Stimulated activated CD4-positive, alpha-beta T cell treated with anti-CD3 and anti-CD28 coated beads, Interleukin-1b, Interleukin-23, amount 100 ng/mL, for 4 hours (primary cell): Measurements from ENCODE around the gene KRT71.
"Not testable (repeated sequence)": the region's sequence is repeated elsewhere in the genome, so short reads cannot be mapped to it uniquely, and the experiment has no call there.

Experiments used
- DNase-seq, 2 donors: peaks; one replicate each; pipeline ENCODE4 v3.0.0-alpha.2; 2020; ENCODE audit warnings: low read depth in 2 of 2

Gene KRT71

DNA sequence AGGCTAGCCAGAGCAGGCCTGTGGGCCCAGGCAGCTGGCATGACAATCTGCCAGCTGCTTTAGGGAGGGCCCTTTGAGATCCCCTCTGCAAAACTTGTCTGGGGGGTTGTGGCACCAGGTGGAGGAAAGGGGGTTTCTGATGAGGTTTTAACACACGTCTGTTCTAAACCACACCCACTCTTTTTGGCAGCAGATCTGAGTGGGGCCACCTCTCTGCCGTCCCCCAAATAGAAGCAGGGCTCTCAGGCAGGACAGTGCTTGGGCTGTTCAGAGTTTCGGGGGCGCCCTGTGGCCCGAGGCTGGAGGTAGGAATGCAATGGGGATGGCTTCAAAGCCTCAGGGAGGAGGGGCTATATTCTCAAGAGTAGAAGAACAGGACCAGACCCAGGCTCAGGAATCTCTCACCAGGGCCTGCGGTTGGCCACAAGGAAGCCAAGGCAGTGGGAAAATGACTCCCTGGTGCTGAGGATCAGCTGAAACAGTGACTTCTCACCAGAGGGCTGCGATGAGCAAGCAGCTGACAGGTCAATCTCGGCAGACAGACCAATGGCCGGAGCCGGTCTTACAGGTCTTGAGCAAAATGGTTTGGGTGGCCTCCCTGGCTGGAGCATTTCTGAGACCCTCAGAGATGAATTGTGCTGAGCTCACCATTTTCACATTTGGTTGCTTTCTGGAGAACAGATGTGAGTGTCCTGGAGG, 31.2 kb downstream of the KRT71 start:
- no peak for DNase-seq

DNA sequence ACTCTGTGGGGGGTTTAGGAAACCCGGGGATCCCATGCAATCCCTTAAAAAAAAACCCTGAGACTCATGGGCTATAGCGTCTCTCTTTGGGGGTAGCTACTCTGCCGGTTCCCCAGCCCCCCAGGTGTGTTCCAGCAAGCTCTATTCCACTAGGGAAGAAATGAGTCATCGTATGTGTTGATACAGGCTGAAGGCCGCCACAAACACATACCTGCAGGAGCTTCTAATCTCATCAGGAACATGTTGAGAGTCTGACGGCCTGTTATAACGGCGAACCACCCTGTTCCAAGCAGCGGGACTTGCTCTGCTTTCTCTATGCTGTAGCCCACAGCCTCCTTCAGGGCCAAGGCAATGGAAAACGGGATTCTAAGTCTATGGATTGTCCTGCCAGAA, 31.8 kb downstream of the KRT71 start:
- DNase-seq = no peak

DNA sequence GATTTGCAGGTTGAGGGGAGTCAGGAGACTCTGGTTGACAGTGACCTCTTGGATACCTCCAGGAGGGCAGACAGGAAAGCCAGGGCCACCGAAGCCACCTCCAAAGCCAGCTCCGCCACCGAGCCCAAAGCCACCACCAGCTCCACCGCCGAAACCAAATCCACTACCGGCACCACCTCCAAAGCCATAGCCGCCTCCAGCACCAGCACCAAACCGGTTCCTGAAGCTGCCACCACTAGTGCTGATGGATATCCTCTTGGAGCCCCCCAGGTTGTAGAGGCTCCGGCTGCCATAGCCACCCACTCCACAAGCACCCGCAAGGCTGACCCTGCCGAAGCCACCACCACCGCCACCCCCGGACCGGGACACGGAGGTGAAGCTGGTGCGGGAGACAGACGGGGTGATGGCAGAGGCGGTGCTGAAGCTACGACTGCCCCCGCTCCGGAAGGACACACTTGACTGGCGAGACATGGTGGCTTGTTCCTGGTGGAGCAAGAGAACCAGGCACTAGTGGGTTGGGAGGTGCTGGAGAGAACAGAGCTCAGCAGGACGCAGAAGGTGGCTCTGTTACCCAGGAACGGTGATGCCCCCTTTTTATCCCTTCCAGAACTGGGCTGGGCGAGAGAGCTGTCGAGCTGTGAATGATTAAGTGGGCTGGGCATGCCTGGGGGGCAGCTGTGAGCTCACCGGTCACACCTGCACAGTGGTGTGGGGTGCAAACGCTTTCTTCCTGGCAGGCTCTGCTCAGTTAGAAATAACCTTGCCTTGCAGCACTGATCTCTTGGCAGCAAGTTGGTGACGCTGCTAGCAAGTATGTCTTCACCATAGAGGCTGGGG, 32.9 kb downstream of the KRT71 start, which contains the start of gene KRT5:
Gene KRT5 (minus strand): TSS at position 569 of the 837 bp plus-strand sequence. CDS start 98 bp downstream, at position 471.
- DNase-seq = no peak

DNA sequence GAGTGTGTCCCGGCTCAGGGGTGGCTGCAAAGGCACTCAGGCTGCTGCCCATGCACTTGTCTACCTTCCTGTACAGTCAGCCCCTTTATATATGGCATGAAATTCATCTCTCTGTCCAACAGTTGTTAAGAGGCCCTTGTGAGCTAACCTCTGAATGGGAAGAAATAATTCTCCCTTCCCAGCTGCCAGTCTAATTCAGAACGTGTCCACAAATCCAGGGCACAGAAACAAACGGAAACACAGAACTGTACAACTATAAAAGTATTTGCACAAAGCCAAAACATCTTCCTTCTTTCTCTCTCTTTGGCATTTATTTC, 33.6 kb downstream of the KRT71 start:
- DNase-seq = no peak

DNA sequence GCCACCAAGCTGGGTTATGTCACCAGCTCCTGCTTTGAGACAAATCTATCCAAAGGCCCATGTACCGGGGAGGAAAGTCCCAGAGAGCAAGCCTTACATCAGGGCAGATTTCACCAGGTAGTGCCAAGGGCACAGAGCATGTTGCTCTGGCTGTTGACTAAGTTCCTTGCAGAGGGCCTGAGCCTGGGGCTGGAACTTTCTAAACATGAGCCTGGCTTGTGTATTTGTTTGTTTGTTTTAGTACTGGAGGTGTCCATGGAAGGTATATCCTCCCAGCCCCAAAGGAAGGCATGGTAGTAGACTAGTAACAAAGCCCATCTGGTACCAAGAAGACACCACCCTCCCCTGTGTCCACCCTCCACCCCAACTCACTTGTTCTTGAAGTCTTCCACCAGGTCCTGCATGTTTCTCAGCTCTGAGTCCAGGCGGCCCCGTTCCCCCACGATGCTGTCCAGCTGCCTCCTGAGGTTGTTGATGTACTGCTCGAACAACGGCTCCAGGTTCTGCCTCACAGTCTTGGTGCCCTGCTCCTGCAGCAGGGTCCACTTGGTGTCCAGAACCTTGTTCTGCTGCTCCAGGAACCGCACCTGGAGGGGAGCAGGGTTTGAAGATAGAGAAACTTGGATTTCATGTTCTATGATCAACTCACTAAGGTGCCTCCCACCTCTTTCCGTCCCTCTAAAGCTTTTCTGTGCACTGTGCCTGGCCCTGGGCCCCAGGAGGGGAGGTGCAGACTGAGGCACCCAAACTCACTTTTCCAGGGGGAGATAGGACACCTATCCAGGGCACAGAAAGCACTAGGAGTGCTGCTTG, 34.2 kb downstream of the KRT71 start:
- no peak for DNase-seq

DNA sequence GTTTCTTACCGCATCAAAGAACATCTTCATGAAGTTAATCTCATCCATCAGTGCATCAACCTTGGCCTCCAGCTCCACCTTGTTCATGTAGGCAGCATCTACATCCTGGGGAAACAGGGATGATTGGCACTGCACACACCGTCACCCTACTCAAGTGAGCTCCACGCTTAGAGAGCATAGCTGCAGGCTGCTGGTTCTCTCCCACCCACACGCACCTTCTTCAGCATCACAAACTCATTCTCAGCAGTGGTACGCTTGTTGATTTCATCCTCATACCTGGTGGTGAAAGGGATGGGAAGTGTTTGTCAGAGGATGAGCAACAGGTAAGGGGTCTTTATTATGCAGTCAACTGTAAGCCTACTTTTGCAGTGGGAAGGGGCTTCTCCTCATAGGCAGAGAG, 35.1 kb downstream of the KRT71 start:
- no peak for DNase-seq

DNA sequence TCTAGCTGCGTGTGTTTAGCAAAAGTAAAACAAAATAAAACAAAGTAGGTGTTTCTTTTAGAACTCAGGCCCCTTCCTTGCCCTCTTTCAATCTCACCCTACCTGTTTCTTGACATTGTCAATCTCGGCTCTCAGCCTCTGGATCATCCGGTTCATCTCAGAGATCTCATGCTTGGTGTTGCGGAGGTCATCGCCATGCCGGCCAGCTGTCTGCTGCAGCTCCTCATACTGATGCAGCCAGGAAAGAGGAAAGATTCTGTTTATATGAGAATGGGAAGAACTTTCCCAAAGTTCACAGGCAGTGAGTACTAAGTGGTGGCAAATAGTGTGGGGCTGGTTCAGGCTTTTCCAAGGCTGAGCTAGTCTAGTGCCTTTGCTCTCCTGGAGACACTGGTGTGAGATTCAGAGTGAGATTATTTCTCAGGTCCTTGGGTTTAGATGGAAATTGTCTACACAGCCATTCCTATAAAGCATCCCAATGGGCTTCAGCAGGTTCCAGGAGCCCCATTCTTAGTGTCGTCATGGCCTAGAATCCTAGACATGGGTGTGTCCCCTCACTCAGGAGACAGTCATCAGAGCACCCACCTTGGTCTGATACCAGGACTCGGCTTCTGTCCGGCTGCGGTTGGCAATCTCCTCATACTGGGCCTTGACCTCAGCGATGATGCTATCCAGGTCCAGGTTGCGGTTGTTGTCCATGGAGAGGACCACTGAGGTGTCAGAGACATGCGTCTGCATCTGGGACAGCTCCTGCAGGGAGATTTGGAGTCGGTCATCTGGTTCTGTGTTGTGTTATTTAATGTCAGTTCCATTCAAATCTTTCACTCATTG, 35.7 kb downstream of the KRT71 start:
- DNase-seq = no peak

DNA sequence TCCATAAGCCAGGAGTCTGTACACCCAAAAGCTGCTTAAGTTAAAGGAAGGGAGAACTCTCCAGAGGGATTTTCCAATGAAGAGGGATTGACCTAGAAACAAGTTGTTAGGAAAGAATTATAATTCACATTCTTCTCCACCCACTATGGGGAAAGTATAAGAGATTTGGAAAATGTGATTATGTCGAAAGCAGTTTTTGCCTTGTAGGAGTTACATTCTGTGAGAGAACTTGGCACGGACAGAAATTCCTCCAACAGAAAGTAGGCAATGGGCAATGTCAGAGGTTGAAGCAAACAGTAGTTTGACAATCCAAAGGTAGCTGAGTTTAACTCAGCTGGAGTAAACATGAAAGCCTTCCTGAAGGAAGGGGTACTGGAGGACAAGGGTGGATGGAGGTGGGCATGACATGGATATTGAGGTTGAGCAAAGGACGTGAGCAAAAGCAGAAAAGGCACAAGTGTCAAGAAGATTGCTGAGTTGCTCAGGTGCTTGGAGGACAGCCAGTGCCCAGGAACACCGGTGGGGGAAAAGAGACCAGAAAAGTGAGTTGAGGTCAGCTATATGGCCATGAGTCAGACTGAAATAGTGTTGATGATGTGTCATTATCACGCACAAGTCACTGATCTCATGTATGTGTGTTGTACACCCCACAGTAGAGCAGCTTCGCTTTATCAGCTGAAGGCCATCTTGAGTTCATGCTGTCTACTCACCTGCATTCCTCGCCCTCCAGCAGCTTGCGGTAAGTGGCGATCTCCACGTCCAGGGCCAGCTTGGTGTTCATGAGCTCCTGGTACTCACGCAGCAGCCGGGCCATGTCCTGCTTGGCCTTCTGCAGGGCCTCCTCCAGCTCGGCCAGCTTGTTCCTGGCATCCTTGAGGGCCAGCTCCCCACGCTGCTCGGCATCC, 36.8 kb downstream of the KRT71 start:
- no peak for DNase-seq

DNA sequence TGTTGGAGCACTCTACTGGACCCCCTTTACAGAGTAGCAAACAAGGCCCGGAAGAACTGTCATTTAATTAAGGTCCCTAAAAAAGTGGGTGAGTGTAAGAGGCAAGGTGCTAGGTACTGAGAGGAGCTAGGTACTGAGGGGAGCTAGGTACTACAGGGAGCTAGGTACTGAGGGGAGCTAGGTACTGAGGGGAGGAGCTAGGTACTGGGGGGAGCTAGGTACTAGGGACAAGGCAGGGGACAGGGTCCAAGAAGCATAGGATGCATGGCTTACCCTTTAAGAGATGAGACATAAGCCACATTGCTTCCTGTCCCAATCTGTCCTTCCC, 37.7 kb downstream of the KRT71 start:
- DNase-seq = no peak

DNA sequence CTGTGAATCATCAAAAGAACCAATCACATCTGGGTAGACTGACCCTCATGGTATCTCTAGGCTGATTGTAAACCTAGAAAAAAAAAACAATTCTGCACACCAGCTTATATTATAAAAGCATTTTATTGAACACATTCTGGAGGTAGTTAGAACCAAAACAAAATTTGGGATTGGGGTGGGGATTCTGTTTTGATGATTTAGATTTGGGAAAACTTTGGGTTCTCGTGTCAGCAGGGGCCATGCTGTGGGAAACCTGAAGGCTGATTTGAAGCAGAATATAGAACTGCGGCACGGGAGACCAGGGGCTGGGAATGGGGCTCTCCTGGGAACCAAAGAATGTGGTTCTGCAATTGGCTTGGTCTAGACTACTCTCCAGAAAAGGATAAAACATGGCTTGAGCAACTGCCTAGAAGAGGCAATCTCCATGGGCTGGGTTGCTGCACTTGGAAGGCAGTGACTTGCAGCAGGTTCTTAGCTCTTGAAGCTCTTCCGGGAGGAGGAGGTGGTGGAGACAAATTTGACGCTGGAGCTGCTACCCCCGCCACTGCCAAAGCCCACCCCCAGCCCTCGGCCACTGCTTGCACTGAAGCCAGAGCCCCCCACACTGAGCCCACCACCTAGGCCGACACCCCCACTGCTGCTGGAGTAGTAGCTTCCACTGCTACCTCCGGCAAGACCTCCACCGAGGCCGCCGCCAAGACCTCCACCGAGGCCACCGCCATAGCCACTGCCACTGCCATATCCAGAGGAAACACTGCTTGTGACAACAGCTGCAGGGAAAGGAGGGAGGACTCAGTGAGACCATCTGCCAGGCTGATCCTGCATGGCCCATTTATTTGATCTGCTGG, 38.2 kb downstream of the KRT71 start:
- no peak for DNase-seq

DNA sequence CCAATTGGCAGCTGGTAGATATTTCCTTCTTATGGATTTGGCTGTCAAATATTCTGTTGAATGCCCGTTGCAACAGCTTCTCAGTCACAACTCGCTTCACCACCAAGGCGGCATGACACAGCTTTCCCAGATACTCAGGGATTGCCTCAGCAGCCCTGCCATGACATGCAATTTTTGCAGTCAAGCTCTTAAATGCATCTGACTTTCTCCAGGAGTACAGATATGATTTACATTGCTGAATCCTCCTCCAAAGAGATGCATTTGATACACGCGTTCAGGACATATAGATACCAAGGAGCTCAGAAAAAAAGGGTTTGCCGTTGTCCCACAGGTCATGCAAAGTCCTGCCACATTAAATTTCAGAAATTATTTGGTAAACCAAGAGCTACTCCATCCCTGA, 39.2 kb downstream of the KRT71 start:
- DNase-seq = no peak

DNA sequence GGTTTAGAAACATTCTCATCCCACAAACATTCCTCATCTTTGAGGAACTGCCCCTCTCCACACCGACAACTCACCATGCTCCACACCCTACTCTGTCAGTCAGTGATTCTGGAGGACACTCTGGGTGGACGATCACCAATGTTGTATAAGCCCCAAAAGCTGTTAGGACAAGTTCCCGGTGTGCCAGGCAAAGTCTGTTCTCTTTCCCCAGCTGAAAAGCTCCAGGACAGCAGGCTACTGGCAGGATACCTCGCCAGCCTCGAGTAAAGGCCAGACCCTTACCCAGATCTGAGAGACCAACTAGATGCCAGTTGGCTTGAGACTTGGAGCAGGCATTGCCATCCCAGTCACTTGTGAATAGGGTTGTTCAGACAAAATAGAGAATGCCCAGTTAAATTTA, 44.7 kb downstream of the KRT71 start:
- DNase-seq = no peak

DNA sequence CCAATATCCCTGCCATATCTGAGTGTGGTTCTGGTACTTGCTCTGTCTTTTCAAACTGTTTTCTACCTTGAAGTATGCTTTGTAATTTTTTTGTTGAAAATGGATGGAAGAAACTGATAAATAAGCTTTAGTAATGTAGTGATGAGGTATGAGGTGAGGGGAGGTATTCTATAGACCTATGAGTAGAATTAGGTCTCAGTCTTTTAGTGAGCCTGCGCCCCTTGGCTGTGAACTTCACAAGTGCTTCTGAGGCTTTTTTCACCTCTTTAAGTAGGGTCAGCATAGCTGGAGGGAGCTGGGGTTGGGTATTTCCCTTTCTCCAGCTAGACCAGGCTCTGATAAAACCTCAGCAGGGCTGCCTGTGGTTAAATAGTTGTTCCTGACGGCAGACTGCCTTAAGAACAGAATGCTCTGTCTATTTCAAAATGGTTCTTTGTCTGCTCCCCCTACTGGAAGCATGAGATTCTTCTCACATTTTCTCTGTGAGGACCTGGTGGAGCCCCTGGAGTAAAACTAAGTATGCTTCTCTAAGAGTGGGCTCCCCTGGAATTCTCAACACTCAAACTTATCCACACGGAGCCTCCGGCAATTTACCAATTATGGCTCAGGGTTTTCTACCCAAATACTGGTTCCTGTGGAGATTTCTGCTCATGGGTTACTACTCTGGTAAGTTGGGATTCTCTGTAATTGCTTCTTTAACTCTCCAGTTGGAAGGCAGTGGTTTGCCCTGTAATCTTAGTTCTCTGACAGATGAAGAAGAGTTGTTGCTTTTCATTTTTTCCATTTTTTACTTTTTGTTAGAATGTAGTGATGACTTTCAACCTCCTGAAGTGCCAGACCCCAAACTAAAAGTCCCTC, 45.9 kb downstream of the KRT71 start:
- DNase-seq = no peak

DNA sequence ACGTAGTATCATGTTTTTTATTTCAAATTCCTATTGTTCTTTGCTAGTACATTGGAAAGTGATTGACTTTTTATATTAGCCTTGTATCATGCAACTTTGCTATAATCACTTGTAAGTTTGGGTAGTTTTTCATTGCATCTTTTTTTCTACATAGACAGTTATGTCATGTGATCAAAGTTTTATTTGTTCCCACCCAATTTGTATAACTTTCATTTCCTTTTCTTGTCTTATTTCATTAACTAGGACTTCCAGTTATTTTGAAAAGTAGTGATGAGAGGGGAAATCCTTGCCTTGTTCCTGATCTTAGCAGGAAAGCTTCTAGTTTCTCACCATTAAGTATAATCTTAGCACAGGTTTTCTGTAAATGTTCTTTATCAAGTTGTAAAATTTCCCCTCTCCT, 50.1 kb downstream of the KRT71 start:
- no peak for DNase-seq

DNA sequence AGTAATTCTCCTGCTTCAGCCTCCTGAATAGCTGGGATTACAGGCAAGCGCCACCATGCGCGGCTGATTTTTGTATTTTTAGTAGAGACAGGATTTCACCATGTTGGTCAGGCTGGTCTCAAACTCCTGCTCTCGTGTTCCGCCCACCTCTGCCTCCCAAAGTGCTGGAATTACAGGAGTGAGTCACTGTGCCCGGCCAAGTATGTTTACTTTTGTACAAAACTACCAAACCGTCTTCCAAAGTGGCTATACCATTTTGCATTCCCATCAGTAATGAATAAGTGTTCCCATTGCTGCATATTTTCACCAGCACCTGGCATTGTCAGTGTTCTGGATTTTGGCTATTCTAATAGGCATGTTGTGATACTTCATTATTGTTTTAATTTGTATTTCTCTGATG, 51.5 kb downstream of the KRT71 start:
- no peak for DNase-seq

DNA sequence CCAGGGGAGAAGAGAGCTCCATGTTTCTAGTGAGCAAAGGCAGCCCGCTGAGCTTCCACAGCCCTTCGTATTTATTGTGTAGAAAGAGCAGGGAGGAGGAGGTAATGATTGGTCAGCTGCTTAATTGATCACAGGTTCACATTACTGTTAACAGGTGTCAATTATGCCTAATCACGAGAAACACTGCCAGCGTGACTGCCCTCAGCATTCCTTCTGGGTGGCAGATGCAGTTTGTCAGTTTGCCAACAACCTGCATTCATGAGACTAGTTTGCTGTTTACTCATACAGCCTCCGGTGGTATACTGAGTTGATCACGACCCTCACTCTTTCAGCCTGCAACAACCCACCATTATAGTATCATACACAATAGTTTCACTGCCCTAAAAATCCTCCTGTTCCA, 52.4 kb downstream of the KRT71 start:
- not testable (repeated sequence) for DNase-seq

DNA sequence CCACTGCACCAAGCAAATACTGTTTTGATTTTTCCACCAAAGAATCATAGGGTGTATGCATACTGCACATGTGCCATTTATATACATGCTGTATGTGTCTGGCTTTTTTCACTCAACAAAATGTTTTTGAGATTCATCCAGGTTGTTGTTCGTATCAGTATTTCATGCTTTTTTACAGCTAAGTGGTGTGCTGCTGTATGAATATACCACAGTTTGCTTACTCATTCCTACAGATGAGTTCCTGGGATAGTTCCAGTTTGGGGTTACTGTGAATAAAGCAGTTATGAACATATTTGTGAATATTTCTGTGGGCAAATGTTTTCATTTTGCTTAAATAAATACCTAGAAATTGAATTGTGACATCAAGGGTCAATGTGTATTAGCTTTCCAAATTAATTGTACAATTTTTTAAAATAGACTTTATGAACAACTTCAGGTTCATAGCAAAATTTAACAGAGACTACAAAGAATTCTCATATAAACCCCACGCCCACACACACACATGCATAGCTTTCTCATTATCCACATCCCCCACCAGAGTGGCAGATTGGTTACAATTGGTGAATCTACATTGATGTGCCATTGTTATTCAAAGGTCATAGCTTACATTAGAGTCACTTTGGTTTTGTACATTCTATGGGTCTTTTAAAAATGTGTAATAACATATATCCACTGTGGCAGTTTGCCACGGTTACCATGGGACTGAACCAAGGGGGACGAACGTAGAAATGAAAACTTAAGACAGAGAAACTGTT, 53.0 kb downstream of the KRT71 start:
- no peak for DNase-seq

DNA sequence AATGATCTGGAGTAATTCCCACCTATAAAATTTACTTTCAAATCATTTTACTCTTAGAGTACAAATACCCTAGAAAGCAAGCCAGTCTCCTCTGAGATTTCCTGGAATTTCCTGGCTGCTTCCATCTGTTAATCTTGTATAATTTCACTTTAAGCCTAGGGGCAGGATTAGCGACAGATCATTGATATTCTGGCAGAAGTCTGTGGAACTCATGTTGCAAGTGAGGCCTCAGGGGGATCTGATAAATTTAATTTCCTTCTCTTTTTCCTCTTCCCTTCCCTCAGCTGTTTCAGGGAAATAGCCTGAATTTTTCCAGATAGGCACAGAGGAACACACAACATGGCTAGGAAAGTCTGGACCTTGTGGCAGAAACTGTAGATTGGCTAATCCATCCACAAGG, 54.0 kb downstream of the KRT71 start:
- no peak for DNase-seq
